Fibroblast of villous mesenchyme (primary cell): ENCODE measurements around the gene TMEM250. TPM values are rescaled to one million over a fixed set of nuclear protein-coding genes. Genes with fewer than 3 reads are reported as not detected.

Source experiments
- DNase-seq: peaks from one replicate; pipeline ENCODE4 v3.0.0-alpha.2; 2010; ENCODE audit warnings: low read depth
- H3K4me3 ChIP-seq: 2 replicates; pipeline ENCODE4 v1.5.1; 2011; ENCODE audit warnings: low read depth, mild to moderate bottlenecking, low read length
- total RNA-seq: library from RNA; depleted of rRNA; stranded (reverse); fragments of >200 nt; gene quantifications from 2 replicates; pipeline ENCODE4 v1.2.3, GENCODE V29; 2012
- TF ChIP-seq, protein P1 (sequence below): IDR thresholded peaks from 2 replicates; pipeline ENCODE4 v1.5.1; 2012; ENCODE audit warnings: low read depth, mild to moderate bottlenecking, low read length; ENCODE audit not compliant: insufficient read depth

Gene TMEM250
- total RNA-seq, 1 donor, result 39.7 TPM

DNA sequence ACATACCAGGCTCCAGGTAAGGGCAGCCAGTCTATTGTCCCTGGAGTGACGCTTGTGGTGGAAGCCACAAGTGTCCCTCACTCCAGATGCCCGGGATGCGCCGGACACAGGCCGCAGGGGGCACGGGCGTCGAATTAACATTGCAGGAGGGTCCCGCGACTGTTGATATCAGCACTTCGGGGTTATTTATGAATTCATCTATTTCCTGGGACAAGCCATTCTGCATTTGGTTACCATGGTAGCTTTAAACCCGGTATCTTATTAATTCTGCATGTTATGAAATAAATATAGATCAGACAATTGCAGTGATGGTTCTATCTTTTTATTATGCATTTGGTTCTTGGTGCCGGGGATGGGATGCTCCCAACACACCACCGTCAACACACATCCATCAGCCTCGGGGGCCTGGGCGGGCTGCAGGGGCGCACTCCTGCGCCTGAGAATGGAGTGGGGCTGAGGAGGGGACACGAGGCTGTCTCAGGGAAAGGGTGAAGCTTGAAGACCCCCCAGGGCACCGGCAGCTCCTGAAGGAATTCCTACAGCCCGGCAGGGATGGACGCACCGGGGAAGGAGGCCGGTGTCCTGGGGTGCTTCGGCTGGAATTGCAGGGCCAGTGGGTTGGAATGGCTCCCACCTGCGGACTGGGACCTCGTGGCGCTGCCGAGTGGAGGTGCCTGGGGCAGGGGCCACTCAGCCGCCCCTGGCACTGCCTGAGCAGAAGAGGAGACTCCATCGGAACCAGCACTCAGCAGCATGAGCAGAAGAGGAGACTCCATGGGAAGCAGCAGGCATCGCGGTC lies 17.7 kb upstream of the TMEM250 start:
- TF ChIP-seq, protein P1, sequence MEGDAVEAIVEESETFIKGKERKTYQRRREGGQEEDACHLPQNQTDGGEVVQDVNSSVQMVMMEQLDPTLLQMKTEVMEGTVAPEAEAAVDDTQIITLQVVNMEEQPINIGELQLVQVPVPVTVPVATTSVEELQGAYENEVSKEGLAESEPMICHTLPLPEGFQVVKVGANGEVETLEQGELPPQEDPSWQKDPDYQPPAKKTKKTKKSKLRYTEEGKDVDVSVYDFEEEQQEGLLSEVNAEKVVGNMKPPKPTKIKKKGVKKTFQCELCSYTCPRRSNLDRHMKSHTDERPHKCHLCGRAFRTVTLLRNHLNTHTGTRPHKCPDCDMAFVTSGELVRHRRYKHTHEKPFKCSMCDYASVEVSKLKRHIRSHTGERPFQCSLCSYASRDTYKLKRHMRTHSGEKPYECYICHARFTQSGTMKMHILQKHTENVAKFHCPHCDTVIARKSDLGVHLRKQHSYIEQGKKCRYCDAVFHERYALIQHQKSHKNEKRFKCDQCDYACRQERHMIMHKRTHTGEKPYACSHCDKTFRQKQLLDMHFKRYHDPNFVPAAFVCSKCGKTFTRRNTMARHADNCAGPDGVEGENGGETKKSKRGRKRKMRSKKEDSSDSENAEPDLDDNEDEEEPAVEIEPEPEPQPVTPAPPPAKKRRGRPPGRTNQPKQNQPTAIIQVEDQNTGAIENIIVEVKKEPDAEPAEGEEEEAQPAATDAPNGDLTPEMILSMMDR, result no peak
- H3K4me3 ChIP-seq, result no peak overlapping the region
- no peak for DNase-seq

DNA sequence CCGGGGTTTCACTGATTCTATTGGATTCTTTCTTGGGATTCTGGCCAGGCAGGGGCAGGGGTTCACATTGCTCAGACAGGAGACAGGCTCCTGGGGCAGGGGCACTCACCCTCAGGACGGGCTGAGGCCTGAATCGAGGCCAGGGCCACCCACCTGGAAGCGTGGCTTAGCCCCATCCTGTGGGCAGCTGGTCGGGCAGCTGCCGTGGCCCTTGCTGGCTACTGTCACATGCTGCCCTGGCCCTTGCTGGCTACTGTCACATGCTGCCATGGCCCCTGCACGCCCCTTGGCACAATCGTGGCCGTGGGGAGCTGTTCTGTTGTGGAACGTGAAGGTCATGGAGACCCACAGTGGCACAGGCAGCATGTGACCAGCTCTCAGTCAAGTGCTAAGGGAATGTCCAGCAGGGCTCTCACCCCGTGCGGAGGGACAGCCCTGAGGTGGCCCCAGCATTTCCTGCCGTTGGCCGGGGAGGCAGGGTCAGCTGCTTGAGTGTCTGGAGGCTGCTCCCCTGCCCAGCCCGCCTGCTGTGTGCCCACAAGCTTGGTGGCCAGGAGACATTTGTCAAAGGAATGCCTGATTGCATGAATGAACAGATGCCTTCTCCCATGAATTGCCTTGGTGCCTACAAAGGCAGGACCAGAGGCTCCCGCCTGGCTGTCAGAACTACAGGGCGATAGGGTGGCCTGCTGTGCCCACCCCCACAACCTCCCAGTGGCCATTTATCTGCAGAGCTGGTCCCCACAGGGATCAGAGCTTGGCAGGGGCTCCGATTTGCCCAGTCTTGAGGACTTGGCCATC lies 16.9 kb upstream of the TMEM250 start:
- H3K4me3 ChIP-seq, result no peak overlapping the region
- TF ChIP-seq, protein P1, result no peak
- DNase-seq, result no peak

DNA sequence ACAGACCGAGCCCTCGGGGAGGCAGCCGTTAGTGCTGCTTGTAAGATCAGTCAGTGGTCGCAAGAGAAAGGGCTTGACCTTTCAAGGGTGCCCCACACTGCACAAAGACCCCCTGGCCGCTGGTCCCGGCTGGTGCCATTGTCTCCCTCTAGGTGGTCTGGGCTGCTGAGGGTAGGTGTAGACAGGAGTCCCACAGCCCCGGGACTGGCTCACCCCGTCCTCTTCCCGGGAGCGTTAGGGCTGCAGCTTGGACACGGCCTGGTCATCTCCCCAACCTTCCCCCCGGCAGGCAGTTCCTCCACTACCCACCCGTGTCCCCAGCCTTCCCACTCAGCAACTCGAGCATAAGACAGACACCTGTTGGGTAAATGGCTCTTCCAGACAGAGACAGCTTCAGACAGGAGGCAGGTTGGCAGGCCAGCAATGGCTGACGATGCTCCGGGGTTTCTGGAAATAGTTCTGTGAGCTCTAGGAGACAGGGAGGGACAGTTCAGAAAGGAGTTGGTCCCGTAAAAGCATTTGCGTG lies 15.3 kb upstream of the TMEM250 start:
- no peak for DNase-seq
- TF ChIP-seq, protein P1, result no peak
- no peak overlapping the region for H3K4me3 ChIP-seq

DNA sequence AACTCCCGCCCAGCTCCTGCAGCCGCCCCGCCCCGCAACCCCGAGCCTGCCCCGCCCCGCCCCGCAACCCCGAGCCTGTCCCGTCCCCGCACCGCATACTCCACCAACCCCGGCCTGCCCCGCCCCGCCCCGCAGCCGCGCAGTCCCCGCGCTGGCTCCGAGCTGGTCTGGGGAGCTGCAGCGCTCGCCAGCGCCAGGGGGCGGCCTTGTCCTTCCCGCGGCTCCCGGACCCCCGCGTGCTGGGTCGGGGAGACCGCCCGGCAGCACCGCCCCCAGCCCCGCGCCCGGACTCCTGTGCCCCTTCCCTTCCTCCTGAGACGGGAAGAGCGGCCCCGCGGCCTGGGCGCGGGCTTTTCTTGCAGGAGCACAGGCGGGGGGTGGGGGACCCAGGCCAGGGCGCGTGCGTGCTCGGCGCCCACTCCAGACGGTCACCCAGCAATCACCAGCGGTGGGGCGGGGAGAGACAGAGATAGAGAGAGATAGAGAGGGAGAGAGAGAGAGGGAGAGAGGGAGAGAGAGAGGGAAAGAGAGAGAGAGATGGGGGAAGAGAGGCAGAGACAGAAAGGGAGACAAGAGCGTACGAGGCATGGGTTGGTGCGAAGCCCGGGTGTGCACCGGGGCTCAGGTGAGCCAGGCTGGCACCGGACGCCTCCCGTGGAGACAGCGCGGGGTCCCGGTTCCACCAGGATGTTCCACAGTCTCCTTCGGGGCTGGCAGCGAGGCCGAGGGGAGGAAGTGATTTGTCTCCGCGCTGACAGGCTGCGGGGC lies 14.7 kb upstream of the TMEM250 start:
- H3K4me3 ChIP-seq, result peak overlapping the region; percentile 50
- DNase-seq, result peak; percentile 4
- TF ChIP-seq, protein P1, result peak; percentile 45

DNA sequence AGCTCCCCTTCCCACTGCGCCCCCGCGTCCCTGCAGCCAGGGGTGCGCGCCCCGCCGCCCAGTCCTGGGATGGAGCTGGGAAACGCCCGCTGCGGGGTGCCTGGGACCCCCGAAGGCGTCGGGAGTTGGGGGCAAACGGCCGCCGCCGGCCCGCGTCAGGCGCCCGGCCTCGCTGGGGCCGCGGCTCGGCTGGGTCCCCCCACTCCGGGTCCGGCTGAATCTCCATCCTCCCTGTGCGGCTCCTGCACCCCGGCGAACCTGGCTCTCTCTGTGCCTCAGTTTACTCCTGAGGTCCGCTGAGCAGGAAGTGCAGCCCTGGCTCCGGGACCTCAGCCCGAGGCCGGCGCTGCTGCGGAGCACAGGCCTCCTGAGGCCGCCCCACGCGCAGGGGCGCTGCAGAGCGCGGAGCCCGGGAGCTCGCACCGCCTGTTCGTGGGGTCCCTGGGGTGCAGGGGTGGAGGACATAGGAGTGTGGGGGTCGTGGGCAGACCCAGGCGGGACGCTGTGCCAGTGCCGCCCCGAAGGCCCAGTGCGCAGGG lies 13.9 kb upstream of the TMEM250 start:
- peak overlapping the region; percentile 21 for H3K4me3 ChIP-seq
- no peak for DNase-seq
- TF ChIP-seq, protein P1, result no peak
